Upper lobe of left lung (tissue), 6 donors: Measurements from ENCODE around the gene CLN6. TPM values are rescaled to one million over a fixed set of nuclear protein-coding genes. Genes with fewer than 3 reads are reported as not detected.
A peak's percentile ranks its signal among the peaks of the same experiment; 100 is the strongest.

Experiments used
- ATAC-seq, 2 donors: fragments of 200-7000 bp; cut with Tn5 transposase; one replicate each; pipeline ENCODE4 v1.9.1; 2022; ENCODE audit warnings: mild to moderate bottlenecking in 2 of 2, moderate library complexity in 2 of 2; ENCODE audit not compliant: low FRiP score in 2 of 2
- DNase-seq, 2 donors: peaks; one replicate each; pipeline ENCODE4 v3.0.0-alpha.2; 2019 to 2020
- H3K27ac ChIP-seq, 4 donors: fragments of 200-600 bp; sonication (generic); one replicate each; pipeline ENCODE4 v1.5.1; 2016 to 2019
- H3K27me3 ChIP-seq, 4 donors: fragments of 200-600 bp; sonication (generic); one replicate each; pipeline ENCODE4 v1.5.1; 2017 to 2019
- H3K36me3 ChIP-seq, 4 donors: fragments of 200-600 bp; sonication (generic); one replicate each; pipeline ENCODE4 v1.5.1; 2016 to 2019
- H3K4me1 ChIP-seq, 4 donors: fragments of 200-600 bp; sonication (generic); one replicate each; pipeline ENCODE4 v1.5.1; 2018 to 2019
- H3K4me3 ChIP-seq, 4 donors: fragments of 200-600 bp; sonication (generic); one replicate each; pipeline ENCODE4 v1.5.1; 2017 to 2019; ENCODE audit warnings: mild to moderate bottlenecking in 2 of 4, moderate library complexity in 1 of 4
- H3K9me3 ChIP-seq, 4 donors: fragments of 200-600 bp; sonication (generic); one replicate each; pipeline ENCODE4 v1.5.1; 2018 to 2019
- EP300 ChIP-seq, 4 donors: sonication (generic); formaldehyde crosslinking; IDR thresholded peaks; one replicate each; pipeline ENCODE4 v1.5.1; 2017; ENCODE audit warnings: antibody characterized with exemption in 4 of 4, control low read depth in 2 of 4
- POLR2A ChIP-seq, 4 donors: fragments of 450-650 bp; IDR thresholded peaks; one replicate each; pipeline ENCODE4 v1.5.1; 2016 to 2017; ENCODE audit warnings: antibody characterized with exemption in 4 of 4, mild to moderate bottlenecking in 2 of 4
- POLR2AphosphoS5 ChIP-seq, 2 donors: sonication (generic); formaldehyde crosslinking; IDR thresholded peaks; one replicate each; pipeline ENCODE4 v1.5.1; 2017; ENCODE audit warnings: antibody characterized with exemption in 2 of 2
- WGBS, 2 donors: methylation state at CpG; one replicate each; pipeline ENCODE4 v1.1.5; 2017 to 2018; 5-methylcytosine and 5-hydroxymethylcytosine counted together
- total RNA-seq, 6 donors: library from RNA; depleted of rRNA in 4 of 6; stranded (reverse); fragments of >200 nt in 4 of 6; gene quantifications; one replicate each; pipeline versions ENCODE4 v1.1.0 to v1.2.1, GENCODE V29; 2016 to 2021
- TF ChIP-seq, protein P1 (sequence below), 6 experiments: fragments of 450-650 bp in 4 of 6; fragments of 200-600 bp in 2 of 6; sonication (generic) in 2 of 6; IDR thresholded peaks; one replicate each; pipeline ENCODE4 v1.5.1; 2016 to 2019; ENCODE audit warnings: antibody characterized with exemption in 6 of 6
- donor health status: DM: no; HTN: no; CAD: no; lungs with moderate emphysema.
- donor health status: DM: no; HTN: yes; CAD: no; lungs with severe emphysema.

The CLN6 gene
- total RNA-seq, 6 donors from 2014 or later: 19.4 to 48.3 (median 28.7) TPM

DNA sequence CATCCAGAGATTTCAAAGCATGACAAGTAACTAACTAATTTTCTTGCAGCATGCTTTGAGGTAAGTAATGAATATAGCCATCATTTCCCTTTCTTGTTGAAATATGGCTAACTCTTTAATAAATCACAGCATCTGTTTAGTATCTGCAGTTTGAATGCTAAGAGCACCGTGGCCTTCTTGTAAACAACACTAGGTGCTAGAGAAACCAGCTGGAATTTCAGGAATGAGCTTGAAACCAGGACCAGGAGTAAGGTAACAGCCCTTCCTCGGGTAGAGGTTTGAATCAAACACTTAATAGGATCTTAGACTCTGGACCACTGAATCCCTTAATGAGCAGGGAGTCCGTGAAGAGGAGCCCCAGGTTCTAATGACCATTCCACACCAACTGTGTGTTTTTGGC, 38.0 kb downstream of the CLN6 start:
- 62% methylated on average over 3 of the region's 3 CpGs for WGBS, 2 donors
- no peak for DNase-seq
- H3K36me3 ChIP-seq: peaks cover 0 to 72% (median 27%) of the 10 kb centered on the region in 4 donors
- no peak overlapping the region for H3K4me3 ChIP-seq
- TF ChIP-seq POLR2AphosphoS5 (IDR thresholded peaks at IDR 0.05): no peak
- TF ChIP-seq, protein P1, sequence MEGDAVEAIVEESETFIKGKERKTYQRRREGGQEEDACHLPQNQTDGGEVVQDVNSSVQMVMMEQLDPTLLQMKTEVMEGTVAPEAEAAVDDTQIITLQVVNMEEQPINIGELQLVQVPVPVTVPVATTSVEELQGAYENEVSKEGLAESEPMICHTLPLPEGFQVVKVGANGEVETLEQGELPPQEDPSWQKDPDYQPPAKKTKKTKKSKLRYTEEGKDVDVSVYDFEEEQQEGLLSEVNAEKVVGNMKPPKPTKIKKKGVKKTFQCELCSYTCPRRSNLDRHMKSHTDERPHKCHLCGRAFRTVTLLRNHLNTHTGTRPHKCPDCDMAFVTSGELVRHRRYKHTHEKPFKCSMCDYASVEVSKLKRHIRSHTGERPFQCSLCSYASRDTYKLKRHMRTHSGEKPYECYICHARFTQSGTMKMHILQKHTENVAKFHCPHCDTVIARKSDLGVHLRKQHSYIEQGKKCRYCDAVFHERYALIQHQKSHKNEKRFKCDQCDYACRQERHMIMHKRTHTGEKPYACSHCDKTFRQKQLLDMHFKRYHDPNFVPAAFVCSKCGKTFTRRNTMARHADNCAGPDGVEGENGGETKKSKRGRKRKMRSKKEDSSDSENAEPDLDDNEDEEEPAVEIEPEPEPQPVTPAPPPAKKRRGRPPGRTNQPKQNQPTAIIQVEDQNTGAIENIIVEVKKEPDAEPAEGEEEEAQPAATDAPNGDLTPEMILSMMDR (IDR thresholded peaks at IDR 0.05): no peak
- TF ChIP-seq EP300 (IDR thresholded peaks at IDR 0.05): no peak
- H3K4me1 ChIP-seq: peaks cover 0 to 16% (median 3%) of the 10 kb centered on the region in 4 donors
- H3K27me3 ChIP-seq: no peaks in the 10 kb centered on the region
- no peak overlapping the region for H3K27ac ChIP-seq
- H3K9me3 ChIP-seq: no peaks in the 10 kb centered on the region
- no peak for ATAC-seq

DNA sequence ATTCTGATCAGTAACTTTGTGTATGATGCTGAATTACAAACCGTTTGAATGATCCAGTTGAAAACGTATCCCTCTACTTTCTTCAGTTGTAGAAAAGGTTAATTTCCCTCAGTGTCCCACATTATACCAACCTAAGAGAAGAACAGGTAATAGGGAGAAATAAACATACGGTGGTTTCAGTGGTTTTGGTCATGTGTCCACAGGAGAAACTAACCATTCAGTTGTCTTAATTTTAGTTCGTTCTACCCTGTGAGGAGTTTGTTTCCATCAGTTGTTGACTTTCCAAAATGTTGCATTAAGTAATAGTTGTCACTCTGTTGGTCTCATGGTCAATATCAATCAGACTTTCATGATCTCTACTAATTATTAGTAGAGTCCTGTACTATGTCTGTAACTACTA, 39.5 kb downstream of the CLN6 start:
- DNase-seq: no peak
- Histone ChIP-seq H3K27ac (no peak overlapping the region), H3K4me1 (peaks cover 0 to 16% (median 3%) of the 10 kb centered on the region in 4 donors), H3K9me3 (no peaks in the 10 kb centered on the region), H3K27me3 (no peaks in the 10 kb centered on the region), H3K4me3 (no peak overlapping the region), H3K36me3 (peaks cover 0 to 84% (median 33%) of the 10 kb centered on the region in 4 donors)
- ATAC-seq: no peak
- TF ChIP-seq POLR2AphosphoS5 (IDR thresholded peaks at IDR 0.05) (no peak), EP300 (IDR thresholded peaks at IDR 0.05) (no peak), POLR2A (IDR thresholded peaks at IDR 0.05) (no peak)
- TF ChIP-seq, protein P1 (IDR thresholded peaks at IDR 0.05): no peak
- 85 to 92% methylated on average over 4 of the region's 4 CpGs for WGBS, 2 donors

DNA sequence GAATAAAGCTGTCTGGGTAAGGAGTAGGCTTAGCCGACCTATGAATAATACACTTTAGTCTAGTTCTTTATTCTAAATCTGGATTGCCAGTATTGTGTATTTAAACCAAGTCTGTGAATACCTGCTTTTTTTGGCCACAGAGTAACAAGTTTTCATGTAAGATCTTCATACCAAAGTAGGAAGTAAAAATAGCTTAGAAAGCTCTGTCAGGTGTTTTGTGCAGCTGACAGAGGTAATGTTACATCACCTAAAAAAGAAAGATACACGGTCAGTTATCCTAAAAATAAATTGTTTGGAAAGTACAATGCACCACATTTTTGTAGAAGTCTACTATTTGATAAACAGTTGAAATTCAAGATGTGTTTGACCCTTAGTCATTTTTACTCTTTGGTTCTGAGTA, 40.9 kb downstream of the CLN6 start:
- H3K36me3 ChIP-seq: peaks cover 0 to 93% (median 35%) of the 10 kb centered on the region in 4 donors
- no peak for DNase-seq
- no peak overlapping the region for H3K4me3 ChIP-seq
- WGBS, 2 donors: 90 to 93% methylated on average over 2 of the region's 2 CpGs
- no peak for ATAC-seq
- no peaks in the 10 kb centered on the region for H3K27me3 ChIP-seq
- H3K9me3 ChIP-seq: no peaks in the 10 kb centered on the region
- H3K4me1 ChIP-seq: peaks cover 0 to 16% (median 3%) of the 10 kb centered on the region in 4 donors
- TF ChIP-seq, protein P1 (IDR thresholded peaks at IDR 0.05): no peak
- TF ChIP-seq POLR2A (IDR thresholded peaks at IDR 0.05) (no peak), EP300 (IDR thresholded peaks at IDR 0.05) (no peak), POLR2AphosphoS5 (IDR thresholded peaks at IDR 0.05) (no peak)
- no peak overlapping the region for H3K27ac ChIP-seq

DNA sequence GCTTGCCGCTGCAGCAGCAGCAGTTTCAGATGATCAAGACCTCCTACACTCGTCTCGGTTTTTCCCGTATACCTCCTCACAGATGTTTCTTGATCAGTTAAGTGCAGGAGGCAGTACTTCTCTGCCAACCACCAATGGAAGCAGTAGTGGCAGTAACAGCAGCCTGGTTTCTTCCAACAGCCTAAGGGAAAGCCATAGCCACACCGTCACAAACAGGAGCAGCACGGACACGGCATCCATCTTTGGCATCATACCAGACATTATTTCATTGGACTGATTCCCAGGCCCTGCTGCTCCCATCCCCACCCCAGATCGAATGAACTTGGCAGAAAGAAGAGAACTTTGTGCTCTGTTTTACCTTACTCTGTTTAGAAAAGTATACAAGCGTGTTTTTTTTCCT, 42.0 kb downstream of the CLN6 start:
- WGBS, 2 donors: 45 to 54% methylated on average over 9 of the region's 9 CpGs
- Histone ChIP-seq H3K4me1 (peaks cover 0 to 16% (median 3%) of the 10 kb centered on the region in 4 donors), H3K27ac (peak overlapping the region in 3 of 4 donors; percentile 21 to 55 (median 53)), H3K36me3 (peaks cover 0 to 93% (median 34%) of the 10 kb centered on the region in 4 donors), H3K27me3 (no peaks in the 10 kb centered on the region), H3K9me3 (no peaks in the 10 kb centered on the region), H3K4me3 (no peak overlapping the region)
- peak; percentile 53 to 85 for ATAC-seq
- DNase-seq: no peak
- TF ChIP-seq, protein P1 (IDR thresholded peaks at IDR 0.05): no peak
- TF ChIP-seq EP300 (IDR thresholded peaks at IDR 0.05): no peak
- peak in 1 of 2 donors; percentile 25 for TF ChIP-seq POLR2AphosphoS5 (IDR thresholded peaks at IDR 0.05)
